ENCODE results near the gene SYT6.
"Not testable (repeated sequence)": the region's sequence is repeated elsewhere in the genome, so short reads cannot be mapped to it uniquely, and the experiment has no call there.

The SYT6 gene

DNA sequence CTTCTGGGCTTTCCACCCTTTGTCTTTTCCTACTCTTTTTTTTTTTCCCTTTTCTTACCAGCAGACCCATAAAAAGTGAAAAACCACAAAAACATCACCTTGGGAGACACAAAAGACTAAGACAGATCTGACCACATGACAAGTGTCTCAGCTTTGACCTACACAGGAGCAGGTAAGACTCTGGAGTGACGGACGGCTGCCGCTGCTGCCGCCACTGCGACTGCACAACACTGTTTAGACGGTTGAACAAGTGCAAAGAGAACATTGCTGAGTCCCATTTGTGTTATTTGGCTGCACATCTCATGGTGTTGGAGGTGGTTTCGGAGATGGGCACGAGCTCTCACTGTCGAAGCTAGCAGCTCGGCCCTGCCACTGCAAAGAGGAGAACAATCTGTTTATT lies 62.0 kb downstream of the SYT6 start:
- DNase-seq: no peak

DNA sequence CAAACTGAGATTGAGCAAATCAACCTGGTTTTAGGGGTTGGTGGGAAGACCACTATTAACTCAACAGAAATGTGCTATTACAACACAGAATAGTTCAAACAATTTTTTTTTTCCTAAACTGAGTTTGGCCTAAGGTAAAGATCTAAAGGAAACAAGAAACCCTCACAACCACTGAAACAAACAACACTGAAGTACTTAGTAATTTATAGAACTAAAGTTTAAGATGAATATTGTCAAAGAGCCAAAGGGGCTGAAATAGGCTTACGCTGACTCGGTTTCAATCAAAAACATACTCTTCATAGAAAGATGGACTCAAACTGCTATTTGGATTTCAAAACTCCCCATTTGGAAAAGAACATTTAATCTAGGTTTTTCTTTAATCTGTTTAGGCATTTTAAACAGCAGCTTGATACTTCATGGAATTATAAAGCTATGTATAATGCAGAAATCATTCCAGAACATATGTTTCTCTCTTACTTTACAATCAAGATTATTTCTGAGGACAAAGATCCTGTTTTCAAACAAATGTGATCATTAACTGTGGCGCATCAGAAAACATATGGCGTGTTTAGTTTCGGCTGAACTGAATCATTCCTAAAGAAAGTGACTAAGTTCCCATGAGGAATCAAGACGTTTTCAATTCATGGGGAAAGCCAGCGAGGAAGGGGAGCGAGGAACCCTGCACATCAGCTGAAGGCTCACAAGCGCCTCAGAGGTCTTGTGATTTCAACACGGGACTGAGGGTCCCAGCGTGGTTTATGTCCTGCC lies 62.7 kb downstream of the SYT6 start:
- no peak for DNase-seq

DNA sequence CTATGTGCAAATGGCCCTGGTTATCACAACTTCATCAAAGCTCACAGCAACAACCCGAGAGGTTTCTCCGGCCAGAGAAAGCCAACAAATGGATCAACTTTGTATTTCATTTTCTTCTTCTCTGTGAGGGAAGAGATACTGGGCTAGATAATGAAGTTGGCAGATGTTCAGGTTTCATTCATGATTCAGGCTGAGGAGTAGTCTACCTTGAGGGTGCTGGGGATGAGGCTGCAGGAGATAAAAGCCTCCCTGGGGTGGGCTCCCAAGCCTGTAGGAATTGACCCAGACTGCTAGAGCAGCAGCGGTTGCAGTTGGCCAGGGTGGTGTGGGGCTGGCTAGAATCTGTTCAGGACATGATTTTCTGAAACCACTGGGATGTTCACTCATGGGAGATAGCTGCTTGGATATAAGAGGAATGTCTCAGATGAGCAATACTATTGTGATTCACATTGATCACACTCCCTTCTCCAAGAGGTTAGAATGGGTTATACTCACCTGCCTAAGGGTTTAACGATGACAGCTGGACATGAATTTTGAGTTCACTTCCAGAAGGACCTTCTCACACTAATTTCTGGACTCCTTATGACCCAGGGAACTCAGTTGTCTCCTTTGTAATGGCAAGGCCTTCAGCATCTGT lies 64.0 kb downstream of the SYT6 start:
- no peak for DNase-seq

DNA sequence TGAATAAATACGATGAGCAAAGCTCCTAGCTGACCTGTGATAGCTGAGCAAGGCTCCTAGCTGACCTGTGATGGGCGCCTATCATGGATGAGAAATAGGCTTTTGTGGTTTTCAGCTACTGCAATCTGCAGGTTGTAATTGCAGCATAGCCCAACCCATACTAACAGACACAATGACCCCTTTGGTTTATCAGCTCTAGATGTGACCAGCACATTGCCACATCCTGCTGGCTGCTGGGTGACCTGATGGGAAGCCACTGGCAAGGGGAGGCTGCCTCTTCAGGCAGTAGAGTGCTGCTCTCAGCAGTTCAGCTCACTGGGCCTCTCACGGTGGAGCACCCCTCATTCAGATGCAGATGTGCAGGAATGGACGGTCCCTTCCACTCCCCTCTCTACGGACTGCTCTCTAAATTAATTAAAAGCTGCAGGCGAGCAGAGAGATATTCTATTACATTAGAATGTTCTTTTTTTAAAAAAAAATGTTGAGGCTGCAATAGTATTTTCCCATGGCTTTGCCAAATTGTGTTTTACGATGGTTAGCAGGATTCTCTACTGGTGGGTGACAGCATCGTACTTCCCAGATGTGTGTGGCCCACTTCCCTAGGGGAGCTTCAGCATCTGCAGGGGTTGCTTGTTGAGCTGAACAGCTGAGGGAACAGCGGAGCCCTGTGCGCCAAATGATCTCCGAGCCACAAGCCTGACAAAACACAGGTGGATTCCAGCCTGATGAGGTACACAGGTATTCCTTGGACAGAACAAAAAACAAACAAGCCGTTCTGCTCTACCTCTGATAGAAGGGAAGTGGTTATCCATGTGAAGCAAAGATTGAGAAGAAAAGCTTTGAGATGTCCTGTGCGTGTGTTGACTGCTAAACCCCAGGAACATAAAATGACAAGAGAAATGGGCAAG lies 65.0 kb downstream of the SYT6 start:
- no peak for DNase-seq

DNA sequence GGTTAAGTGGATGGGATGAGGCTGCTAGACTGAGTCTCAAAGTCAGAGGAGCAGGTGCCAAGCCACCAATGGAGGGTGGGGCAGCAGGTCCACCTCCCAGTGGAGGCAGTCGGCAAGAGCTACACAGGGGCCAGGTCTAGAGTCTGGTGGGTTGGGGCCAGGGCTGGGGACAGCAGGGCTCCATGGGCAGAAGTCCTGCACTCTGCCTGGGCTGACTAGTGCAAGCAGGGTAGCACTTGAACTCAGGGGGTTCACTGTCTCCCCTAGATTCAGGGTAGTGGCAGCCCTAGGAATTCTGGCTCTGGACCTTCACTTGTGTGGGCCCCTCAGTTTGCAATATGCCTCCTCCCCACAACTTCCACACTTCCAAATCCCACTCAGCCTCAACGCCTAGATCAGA lies 66.2 kb downstream of the SYT6 start:
- DNase-seq: no peak

DNA sequence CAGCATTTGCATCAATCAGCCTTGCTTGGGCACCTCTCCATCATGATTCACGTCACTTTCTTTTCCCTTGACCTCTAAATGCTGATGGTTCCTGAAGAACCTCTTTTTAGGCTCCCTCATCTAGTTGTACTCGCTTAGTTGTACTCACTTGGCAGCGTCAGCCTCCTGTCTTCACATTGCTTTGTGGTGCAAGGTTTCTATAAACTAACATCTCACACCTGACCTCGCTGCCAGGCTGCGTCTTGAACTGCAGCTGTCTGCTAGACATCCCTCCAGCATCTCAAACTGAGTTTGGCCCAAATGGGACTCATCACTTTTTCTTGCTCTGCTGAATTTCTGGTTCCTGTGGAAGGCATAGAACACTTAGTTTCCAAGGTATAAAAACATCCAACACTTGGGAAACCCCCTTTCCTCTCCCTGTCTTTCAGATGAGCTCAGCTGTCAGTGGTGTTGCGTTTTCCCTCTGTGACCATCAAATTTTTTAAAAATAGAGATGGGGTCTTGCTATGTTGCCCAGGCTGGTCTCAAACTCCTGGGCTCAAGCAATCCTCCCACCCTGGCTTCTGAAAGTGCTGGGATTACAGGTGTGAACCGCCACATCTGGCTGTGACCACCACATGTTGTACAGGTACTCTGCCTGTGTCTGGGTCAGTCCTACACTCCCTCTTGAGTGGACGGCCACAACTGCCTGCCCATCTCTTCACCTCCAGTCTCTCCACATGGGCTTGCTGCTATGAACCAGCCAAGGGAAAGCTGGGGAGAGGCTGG lies 66.9 kb downstream of the SYT6 start:
- no peak for DNase-seq

DNA sequence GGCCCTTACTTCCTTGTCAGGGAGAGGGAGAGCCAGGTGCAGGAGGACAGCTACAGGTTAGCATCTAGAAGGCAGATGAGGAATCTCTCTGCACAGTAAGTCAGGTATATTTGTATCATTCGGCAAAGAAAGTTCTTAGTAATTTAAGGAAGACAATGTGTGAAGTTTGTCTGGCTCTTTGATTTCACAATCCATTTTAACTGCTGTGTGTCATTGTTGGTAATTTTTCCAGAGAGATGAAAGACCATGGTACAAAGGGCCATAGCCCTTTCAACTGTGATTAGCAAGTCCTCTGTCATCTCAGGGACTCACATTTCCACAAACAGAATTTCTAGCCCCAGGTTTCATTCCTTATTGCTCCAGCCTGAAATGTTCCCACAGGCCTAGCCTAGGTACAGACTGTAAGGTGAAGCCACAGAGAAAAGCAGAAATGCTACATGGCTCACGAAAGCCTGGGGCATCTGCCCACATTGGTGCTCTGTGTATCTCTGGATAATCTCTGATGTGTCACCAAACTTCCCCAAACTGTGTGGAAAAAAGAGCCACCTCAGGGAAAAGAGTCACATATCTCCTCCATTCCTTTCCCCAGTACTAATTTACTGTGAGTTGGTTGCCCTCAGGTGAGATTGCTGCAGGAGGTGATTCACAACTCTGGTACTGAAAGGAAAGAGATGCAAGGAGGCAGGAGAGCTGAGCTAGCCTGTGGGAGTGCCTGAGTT lies 70.6 kb downstream of the SYT6 start:
- DNase-seq: no peak

DNA sequence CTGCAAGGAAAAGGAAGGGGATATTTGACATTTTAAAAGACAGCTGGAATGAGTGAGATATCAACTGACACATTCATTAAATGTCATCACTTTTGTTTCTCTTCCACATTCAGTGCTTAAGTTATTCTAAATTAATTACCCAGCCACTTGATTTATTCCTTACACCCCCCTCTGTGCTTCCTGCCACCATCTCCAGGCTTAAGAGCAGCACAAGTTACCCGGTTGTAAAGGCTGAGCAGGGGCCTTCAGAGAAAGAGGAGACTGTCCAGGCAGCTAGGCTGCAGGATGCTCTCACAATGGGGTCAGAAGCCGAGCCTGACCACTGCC lies 71.4 kb downstream of the SYT6 start:
- no peak for DNase-seq

DNA sequence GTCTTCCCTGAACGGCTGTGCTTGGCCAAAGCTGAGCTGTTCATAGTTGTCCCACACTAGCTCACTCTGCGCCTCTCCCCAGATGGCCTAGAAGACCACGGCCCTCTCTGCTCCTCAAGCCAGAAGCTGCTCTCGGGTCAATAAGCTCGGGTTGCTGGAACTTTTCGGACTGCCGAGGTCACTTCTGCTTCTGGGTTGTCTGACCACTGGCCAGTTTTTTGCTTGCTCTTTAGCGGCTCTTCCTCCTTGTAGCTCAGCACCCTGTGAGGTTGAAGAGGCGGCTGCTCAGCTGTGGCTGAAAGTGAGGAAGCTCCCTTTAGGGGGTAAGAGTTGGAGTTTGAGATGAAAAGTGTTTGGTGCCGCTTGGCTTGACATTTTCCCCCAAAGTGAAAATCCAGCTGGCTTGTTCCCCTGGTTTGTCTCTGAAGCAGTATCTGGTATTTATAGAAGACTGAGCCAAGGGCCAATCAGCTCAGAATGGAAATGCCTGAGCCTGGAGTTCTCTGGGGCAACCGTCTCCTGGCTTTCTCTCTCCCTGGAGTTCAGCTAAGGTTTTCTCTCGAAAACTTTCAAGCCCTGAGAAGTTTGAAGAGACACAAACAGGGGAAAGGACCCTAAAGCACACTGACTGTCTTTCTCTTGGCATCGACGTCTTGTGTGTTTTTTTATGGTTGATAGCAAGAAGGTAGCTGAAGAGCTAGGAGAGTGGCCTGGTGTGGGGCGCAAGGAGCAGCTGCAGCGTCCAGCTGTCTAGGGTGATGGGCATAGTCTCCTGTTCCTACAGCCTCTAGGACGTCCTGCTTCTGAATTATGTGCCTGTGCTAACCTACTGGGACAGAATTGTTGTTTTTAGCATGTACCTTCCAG lies 72.0 kb downstream of the SYT6 start:
- no peak for DNase-seq

DNA sequence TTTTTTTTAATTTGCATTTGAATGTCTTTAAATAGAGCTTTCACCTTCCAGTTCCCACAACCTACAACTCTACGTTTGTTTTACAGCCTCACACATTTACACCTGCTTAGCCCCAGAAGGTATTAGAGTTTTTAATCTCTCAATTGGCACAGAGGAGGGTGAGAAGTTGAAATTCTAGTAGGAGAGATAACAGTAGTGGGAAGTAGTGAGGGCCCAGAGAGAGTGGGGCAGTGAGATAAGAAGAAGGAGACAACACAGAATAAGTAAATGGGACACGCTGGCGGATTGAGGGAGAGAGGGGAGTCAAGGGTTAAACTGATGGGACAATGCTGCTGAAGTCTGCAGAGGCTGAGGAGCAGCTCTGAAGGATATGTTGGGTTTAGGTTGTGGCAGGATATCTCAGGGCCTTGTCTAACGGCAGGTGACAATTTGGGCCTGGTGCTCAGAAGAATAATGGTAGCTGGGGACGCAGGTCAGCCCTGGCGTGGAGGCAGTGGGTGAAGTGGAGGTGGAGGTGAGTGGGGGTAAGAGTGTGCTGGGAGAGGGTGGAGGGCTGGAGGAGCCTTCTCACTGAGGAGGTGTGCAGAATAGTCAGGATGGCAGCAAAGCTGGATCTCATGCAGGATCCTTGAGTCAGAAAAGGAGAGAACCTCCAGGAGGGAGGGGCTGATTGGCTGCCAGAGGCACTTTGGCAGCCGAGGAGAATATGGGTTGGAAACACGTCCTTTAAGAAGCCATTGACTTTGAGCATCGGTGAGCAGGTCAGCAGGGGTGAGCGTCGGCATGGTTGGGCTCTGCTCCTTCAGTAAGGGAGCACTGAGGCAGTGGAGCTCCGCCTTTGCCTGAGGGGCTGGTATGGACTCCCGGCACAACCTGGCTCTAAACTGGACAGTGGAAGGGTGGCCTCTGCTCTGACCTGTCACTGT lies 72.9 kb downstream of the SYT6 start:
- no peak for DNase-seq

DNA sequence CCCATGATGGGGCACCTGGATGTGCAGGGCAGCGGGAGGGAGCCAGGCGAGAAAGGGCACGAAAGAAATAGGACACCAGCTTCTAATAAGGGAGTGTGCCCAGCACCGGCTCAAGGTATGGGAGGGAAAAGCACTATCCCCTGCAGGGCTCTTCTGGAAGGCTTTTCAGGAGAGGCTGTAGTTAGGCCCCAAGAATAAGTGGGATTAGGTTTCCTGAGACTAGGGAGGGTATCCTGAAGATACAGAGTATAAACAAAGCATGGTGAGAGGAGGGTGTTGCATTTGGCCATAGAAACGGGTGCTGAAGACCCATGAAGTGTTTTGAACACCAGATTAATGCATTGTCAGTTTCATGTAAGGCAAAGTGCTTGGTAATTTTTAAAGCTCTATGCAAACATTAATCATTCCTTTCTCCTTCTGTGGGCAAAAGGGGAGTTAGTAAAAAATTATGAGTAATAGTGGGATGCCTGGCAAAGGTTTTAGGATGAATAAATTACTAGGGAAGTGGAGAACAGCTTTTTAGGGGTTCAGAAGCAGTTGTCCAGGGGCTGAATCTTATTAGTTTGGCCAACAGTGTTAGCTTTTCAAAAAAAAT lies 74.0 kb downstream of the SYT6 start:
- no peak for DNase-seq

DNA sequence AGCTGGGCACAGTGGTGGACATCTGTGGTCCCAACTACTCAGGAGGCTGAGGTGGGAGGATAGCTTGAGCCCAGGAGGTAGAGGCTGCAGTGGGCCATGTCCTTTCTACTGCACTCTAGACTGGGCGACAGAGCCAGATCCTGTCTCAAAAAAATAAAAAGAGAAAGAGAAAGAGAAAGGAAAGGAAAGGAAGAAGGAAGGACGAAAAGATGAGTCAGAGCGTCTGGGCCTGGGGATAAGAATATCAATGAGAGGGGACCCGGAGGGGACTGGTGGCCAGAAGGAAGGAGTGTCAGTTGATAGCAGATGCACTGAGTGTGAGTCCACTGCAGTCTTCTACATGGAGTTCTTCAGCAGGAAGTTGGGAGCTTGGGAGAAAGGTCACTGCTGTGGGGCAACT lies 75.6 kb downstream of the SYT6 start:
- DNase-seq: no peak

DNA sequence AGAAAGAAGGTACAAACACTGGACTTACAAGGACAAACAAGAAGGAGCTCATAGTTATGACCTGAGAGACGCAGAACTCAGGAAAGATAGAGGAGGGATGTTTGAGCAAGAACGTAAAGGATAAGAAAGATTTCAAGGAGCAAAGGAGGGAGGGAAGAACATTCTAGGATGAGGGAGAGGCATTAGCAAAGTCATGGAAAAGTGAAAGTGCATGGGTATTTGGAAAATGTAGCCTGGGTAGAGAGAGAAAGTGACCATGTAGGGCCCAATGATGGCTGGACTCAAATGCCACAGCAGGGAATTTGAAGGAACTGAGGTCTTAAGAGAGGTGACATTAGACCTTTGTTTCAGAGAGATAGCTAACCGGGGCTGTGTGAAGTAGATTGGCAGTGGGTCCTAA lies 76.5 kb downstream of the SYT6 start:
- DNase-seq: no peak

DNA sequence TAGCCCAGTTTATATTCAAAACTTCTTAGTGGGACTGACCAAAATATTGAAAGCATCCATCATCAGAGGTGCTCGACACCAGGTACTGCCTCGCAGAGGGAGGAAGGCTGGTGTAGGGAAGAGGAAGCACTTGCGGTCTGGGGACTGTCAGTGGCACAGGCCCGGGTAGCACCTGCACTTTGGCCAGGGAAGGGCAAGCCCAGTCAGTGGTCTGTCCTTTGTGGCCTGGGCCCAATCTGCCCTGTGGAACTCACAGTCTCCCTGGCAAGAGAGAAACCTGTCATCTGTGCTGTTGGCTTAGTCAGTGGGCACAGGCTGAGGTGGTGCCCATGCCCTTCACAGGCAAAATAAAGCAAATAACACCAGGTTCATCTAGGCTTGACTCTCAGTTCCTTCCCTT lies 77.4 kb downstream of the SYT6 start:
- DNase-seq: no peak

DNA sequence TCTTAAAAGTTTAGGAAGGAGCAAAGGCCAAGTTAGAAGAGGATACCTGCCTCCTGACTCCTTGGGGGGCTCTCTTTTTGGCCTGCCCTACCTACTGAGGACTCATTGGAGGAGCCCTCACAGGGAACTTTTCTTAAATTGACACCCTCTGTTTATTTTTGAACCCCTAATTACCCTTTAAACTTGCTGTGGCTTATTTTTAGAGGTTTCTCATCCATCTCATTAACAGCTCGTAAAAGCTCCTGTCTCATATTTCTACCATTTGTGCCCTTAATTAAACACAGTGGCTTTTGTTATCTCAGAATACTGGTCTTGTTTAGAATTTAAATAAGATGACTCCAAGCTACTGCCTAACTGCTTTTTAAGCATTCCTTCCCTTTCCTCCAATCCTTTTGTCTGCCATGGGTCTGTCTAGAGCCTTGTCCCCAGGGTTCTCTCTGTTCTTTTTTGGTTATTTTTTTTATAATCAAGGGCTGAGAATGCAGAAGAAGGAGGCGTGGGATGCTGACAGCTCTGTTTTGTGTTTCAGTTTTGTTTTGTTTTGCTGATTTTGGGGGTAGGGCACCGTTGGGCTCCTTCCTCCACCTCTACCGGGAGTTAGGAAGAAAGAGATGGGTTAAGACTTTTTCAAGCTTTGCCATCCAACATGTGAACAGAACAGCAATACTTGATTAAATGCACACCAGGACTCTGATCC lies 78.0 kb downstream of the SYT6 start:
- no peak for DNase-seq

DNA sequence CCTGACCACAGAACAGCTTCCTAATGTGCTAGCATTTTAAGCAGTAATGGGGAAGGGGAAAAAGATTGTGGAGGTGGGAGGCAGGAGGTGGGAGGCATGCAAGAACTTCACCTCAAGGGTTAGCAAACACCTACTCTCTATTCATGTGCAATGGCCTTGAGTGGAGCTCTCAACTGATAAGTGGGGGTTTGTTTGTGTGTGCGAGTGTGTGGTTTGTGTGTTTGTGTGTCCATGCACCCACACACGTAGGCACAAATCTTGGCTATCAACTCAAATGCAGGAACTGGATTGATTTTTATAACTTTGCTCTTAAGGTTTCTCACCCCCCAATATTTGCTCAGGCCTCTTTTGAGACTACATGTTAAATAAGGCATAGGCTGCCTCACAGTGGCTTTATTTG lies 78.6 kb downstream of the SYT6 start:
- no peak for DNase-seq

DNA sequence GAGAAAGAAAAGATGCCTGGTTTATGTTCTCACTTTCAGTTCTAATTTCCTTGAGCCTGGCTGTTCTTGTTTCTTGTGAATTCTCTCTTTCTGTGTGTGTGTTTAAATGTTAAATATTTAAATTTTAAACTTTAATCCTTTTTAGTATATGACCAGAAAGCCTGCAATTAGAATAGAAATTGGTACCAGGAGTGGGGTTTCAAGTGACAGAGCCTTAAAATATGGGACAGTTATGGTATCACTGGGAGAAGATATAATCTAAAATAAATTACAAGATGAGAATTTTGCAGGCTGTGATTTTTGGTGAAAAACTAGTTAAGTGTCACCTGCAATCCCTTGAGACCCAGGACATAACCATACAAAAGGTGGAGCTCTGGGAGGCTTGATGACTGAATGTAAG lies 81.4 kb downstream of the SYT6 start:
- DNase-seq: no peak

DNA sequence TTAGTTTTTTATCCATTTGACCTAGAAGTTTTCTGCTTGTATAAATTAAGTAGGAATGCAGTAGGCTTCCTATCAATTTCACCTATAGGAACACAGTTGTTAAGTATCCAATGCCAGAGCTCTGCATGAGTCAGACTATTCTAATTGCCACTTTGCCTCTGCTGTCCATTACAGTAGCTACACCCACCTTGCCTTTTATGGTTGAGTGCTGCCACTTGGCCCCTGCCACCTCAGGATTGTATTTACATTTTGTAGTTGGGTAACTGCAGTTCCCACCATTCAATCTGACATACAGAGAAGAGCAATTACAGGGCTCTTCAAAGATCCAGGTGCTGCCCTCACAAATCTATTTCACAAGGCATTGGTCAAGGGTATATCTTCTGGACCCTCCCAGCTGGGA lies 83.9 kb downstream of the SYT6 start:
- not testable (repeated sequence) for DNase-seq

DNA sequence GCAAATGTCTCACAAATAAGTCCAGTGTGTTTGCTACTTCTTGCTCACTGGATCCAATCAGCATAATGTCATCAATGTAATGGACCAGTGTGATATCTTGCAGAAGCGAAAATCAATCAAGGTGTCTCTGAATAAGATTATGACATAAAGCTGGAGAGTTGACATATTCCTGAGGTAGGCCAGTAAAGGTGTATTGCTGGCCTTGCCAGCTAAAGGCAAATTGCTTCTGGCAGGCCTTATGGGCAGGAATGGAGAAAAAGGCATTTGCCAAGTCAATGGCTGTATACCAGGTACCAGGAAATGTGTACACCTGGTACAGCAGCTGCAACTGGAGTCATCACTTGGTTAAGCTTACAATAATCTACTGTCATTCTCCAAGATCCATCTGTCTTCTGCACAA lies 85.0 kb downstream of the SYT6 start:
- not testable (repeated sequence) for DNase-seq
